GM18519 (cell line): ENCODE results near the gene CCL25.

ENCODE experiments used
- ATAC-seq: cut with Tn5 transposase; IDR thresholded peaks from one replicate; pipeline ENCODE4 v1.9.1; 2021; ENCODE audit warnings: mild to moderate bottlenecking, moderate library complexity; ENCODE audit not compliant: unreplicated experiment, low FRiP score

CCL25 gene

DNA sequence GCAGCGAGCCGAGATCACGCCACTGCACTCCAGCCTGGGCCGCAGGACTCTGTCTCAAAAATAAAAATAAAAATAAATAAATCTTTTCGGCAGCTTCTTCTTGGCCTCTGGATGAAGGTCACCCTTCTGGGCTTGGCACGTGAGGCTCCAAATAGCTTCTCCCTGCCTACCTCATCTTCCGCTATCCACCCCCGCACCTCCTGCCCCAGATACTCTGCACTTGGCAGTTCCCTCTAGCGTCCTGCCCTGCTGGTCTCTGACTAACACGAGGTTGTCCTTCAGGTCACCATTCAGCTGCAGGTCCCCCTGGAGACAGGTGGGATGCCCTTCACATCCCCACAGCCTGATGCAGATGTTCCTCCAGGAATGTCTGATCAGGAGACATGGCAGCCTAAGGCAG is 8.5 kb upstream of the CCL25 start:
- no peak for ATAC-seq

DNA sequence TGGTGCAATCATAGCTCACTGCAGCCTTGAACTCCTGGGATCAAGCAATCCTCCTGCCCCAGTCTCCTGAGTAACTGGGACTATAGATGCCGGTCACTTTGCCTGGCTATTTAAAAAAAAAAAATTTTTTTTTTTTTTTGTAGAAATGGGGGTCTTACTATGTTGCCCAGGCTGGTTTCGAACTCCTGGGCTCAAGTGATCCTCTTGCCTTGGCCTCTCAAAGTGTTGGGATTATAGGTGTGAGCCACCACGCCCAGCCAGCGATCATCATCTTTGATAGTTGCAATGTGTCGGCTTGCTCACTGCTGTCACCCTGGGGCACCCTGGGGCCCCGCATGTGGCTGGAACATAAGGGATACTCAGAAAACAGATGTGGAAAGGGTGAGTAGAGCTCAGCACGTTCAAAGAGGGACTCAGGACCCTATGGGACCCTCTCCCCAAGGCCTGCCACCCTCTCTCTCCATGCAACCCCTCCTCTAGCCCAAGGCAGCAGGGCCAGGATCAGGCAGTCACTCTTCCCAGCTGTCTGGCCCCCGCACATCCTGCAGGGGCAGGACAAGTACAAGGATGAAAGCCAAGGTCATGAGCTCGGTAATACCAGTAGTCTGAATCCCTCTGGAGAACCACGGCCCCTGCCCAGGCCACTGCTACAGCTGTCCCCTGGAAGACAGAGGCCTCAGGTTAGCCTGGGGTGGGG is 6.5 kb upstream of the CCL25 start:
- ATAC-seq, result no peak

GRCh38 chr19:8046569-8047165 is 5.9 kb upstream of the CCL25 start:
- ATAC-seq, result no peak

GRCh38 chr19:8050274-8051096 is 2.1 kb upstream of the CCL25 start:
- no peak for ATAC-seq

- no peak for ATAC-seq
These were observed 1.6 kb downstream of the CCL25 start for GRCh38 chr19:8054169-8054568.

GRCh38 chr19:8056533-8056932 is 4.0 kb downstream of the CCL25 start:
- ATAC-seq, result no peak

- ATAC-seq, result no peak
These were observed 5.1 kb downstream of the CCL25 start for GRCh38 chr19:8057545-8058270.

DNA sequence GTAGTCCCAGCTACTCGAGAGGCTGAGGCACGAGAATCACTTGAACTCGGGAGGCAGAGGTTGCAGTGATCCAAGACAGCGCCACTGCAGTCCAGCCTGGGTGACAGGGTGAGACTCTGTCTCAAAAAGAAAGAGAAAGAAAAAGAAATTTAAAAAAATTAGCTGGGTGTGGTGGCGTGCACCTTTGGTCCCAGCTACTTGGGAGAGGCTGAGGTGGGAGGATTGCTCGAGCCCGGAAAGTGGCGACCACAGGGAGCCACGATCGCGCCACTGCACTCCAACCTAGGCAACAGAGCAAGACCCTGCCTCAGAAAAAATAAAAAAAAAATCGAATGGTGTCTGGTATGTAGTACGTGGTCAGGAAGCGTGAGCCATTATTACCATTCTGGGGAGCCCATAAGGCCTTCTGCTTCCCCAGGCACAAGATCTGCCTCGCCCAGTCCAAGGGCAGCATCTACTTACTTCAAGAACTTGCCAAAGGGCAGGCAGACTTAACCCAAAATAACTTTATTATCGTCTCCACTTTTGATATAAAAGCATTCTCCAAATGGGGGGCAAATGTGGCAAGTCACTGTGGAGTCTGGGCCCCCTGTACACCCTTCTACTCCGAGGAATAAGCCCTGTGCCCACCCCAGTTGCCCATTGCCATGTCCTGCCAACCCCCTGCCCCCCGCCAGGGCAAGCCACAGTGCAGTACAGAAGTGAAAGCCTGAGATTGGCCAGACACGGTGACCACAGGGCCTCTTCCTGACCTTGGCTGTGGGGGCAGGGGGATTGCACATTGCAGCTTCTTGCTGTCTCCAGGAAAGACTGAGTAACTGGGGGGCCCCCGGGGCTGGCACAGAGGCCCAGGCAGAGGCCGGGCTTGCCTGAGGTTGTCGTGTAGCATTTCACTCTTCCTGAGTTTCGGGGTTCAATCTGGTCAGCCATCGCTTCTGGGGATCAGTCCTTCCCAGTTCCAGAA is 12.6 kb downstream of the CCL25 start:
- no peak for ATAC-seq

- no peak for ATAC-seq
These were observed 13.3 kb downstream of the CCL25 start for GRCh38 chr19:8065875-8066261.

DNA sequence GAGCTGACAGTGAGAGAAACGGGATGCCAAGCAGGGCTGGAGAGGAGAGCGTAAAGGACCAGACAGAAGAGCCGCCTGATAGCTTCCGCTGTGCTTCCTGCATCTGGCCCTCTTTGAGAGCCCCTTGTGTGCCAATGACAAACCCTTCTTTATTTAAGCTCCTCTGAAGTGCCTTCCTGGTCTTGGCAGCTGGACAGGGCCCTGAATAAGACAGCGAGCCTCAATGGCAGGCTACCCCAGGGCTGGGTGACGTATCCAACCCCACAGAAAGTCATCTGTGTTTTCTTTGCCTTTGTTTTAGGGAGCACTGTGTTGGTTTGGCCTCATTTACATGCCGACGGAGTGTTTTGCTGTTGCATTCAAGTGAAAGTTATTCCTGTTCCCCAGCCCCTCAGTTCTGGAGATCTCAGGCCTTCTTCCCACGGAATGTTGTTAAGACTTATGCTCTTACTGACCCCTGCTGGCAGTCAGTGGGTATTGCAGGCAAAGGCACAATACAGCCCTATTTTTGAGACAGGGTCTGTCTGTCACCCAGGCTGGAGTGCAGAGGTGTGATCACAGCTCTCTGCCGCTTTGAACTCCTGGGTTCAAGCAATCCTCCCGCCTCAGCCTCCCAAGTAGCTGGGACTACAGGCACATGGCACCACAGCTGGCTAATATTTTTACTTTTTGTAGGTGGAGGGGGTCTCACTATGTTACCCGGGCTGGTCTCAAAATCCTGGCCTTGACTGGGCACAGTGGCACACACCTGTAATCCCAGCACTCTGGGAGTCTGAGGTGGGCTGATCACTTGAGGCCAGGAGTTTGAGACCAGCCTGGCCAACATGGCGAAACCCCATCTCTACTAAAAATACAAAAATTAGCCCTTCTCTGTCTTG is 16.8 kb downstream of the CCL25 start:
- ATAC-seq, result no peak

DNA sequence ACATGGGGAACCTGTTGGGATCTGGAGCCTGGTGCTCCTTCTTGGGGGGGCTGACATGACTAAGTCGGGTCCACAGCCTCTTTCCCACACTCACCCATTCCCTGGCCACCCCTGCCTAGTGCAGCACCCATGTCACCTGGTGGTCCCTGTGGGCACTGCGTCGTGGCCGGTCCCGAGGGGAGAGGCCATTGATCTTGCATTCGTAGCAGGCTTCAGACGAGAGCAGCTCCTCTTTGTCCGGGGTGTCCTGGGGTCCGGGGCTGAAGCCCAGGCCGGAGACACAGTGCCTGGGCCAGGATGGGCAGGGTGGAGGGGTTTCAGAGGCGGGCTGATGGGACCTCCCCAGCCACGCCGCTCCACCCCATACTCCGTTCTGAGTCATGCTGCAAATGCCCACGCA is 19.4 kb downstream of the CCL25 start:
- ATAC-seq, result no peak

DNA sequence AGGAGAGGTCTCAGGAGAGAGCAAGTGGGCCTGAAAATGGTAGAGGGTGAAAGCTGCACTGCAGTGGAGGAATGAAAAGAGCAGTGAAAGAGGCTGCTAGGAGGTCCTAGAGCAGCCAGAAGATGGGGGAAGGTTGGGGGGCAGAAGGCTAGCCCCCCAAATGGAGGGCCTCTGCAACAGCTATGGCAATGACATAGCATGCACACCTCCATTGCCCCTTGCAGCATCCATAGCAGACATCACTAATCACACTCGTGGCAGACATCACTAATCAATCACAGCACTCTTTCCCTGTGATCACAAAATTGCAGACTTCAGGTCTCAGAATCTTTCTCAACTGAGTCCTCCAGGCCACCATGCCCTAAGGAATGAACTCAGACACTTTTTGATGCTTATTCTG is 21.9 kb downstream of the CCL25 start:
- ATAC-seq, result no peak

- no peak for ATAC-seq
These were observed 22.9 kb downstream of the CCL25 start for GRCh38 chr19:8075158-8076074.

GRCh38 chr19:8079988-8080387 is 27.4 kb downstream of the CCL25 start:
- ATAC-seq, result no peak

GRCh38 chr19:8080832-8081231 is 28.3 kb downstream of the CCL25 start:
- ATAC-seq, result no peak

- no peak for ATAC-seq
These were observed 29.3 kb downstream of the CCL25 start for GRCh38 chr19:8081569-8082550.

DNA sequence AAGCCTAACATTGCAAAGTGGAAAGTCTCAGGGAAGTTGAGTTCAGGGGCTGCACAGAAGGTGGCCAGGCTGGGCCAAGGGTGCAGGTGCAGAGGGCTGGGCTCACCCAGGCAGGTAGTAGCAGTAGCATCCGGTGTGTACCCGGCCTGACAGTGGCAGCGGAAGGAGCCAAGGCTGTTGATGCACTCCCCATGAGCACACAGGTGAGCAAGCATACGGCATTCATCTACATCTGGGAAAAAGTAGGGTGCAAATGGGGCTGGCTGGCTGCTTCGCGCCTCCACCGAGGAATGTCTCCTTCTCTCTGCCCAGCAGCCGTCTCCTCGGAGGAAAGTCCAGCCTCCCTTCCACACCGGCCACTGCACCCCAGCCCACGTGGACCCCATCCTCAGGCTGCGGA is 30.6 kb downstream of the CCL25 start:
- ATAC-seq, result no peak
